Thoracic aorta (tissue), 2 donors: ENCODE data around the gene AMFR. TPM values are rescaled to one million over a fixed set of nuclear protein-coding genes. Genes with fewer than 3 reads are reported as not detected.

Source experiments
- ATAC-seq: fragments of 150-250 bp; one replicate; pipeline ENCODE4 v1.8.0; 2017; ENCODE audit warnings: low read depth; ENCODE audit not compliant: insufficient number of reproducible peaks, low FRiP score
- DNase-seq: peaks from one replicate; pipeline ENCODE4 v3.0.0-alpha.2; 2020; ENCODE audit warnings: low spot score
- H3K27ac ChIP-seq, 2 donors: fragments of 200-600 bp; sonication (generic); 1 replicate in 1 of 2; 2 replicates in 1 of 2; pipeline ENCODE4 v1.5.1; 2016; ENCODE audit warnings: mild to moderate bottlenecking in 2 of 2, moderate library complexity in 2 of 2
- H3K27me3 ChIP-seq: fragments of 200-600 bp; sonication (generic); replicated peaks from 2 replicates; pipeline ENCODE4 v1.6.0; 2016; ENCODE audit warnings: mild to moderate bottlenecking; ENCODE audit not compliant: insufficient read depth
- H3K36me3 ChIP-seq: fragments of 200-600 bp; sonication (generic); one replicate; pipeline ENCODE4 v1.5.1; 2016
- H3K4me1 ChIP-seq, 2 donors: fragments of 200-600 bp; sonication (generic); 1 replicate in 1 of 2; 2 replicates in 1 of 2; pipeline versions ENCODE4 v1.5.1 to v1.6.0; 2016; ENCODE audit warnings: low read depth in 2 of 2, mild to moderate bottlenecking in 1 of 2; ENCODE audit not compliant: control insufficient read depth in 1 of 2
- H3K4me3 ChIP-seq: fragments of 200-600 bp; sonication (generic); 2 replicates; pipeline ENCODE4 v1.5.1; 2016; ENCODE audit warnings: mild to moderate bottlenecking
- H3K9me3 ChIP-seq: fragments of 200-600 bp; sonication (generic); 2 replicates; pipeline ENCODE4 v1.5.1; 2016
- total RNA-seq, 2 donors: library from RNA; depleted of rRNA; stranded (reverse); fragments of >200 nt; gene quantifications; one replicate each; pipeline versions ENCODE4 v1.1.0 to v1.2.3, GENCODE V29; 2016
- TF ChIP-seq, protein P1 (sequence below): fragments of 200-600 bp; sonication (generic); IDR thresholded peaks from one replicate; pipeline ENCODE4 v1.5.1; 2019; ENCODE audit warnings: antibody characterized with exemption

AMFR gene
- total RNA-seq, 2 donors from 2014 or later, result 153 to 209 TPM

DNA sequence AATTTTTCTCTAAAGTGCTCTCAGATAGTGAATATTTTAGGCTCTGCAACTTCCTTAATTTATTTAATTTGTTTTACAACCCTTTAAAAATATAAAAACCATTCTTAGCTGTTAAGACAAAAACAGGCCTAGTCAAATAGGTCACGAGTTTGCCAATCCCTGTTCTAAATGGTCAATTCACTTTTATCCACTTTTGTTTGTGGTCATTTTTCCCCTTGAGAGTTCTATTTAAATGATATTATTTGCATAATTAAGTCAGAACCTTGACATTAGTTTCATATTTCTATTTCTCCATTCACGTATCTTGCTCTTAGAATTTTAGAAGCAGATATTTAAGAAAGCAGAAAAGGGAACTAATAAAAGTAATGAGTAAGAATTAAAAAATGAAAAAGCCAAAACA lies 4.0 kb downstream of the AMFR start:
- ATAC-seq (no peak), DNase-seq (no peak)
- TF ChIP-seq, protein P1, sequence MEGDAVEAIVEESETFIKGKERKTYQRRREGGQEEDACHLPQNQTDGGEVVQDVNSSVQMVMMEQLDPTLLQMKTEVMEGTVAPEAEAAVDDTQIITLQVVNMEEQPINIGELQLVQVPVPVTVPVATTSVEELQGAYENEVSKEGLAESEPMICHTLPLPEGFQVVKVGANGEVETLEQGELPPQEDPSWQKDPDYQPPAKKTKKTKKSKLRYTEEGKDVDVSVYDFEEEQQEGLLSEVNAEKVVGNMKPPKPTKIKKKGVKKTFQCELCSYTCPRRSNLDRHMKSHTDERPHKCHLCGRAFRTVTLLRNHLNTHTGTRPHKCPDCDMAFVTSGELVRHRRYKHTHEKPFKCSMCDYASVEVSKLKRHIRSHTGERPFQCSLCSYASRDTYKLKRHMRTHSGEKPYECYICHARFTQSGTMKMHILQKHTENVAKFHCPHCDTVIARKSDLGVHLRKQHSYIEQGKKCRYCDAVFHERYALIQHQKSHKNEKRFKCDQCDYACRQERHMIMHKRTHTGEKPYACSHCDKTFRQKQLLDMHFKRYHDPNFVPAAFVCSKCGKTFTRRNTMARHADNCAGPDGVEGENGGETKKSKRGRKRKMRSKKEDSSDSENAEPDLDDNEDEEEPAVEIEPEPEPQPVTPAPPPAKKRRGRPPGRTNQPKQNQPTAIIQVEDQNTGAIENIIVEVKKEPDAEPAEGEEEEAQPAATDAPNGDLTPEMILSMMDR, result no peak
- H3K27me3 ChIP-seq, result no peaks in the 10 kb centered on the region
- H3K4me3 ChIP-seq, result no peak overlapping the region
- H3K9me3 ChIP-seq, result no peaks in the 10 kb centered on the region
- no peaks in the 10 kb centered on the region for H3K36me3 ChIP-seq
- H3K27ac ChIP-seq, result no peak overlapping the region
- H3K4me1 ChIP-seq, result peaks cover 30 to 32% of the 10 kb centered on the region in 2 donors

GRCh38 chr16:56420613-56421012 lies 4.7 kb downstream of the AMFR start:
- Histone ChIP-seq H3K9me3 (no peaks in the 10 kb centered on the region), H3K4me3 (no peak overlapping the region), H3K36me3 (no peaks in the 10 kb centered on the region), H3K4me1 (peaks cover 35 to 37% of the 10 kb centered on the region in 2 donors), H3K27ac (no peak overlapping the region), H3K27me3 (no peaks in the 10 kb centered on the region)
- ATAC-seq, result no peak
- no peak for DNase-seq
- TF ChIP-seq, protein P1, result no peak

GRCh38 chr16:56419740-56420548 lies 5.4 kb downstream of the AMFR start:
- no peak for ATAC-seq
- peaks cover 41 to 43% of the 10 kb centered on the region in 2 donors for H3K4me1 ChIP-seq
- H3K9me3 ChIP-seq, result no peaks in the 10 kb centered on the region
- no peak overlapping the region for H3K27ac ChIP-seq
- H3K36me3 ChIP-seq, result no peaks in the 10 kb centered on the region
- H3K4me3 ChIP-seq, result no peak overlapping the region
- TF ChIP-seq, protein P1, result no peak
- no peaks in the 10 kb centered on the region for H3K27me3 ChIP-seq
- no peak for DNase-seq

GRCh38 chr16:56417138-56417537 lies 8.2 kb downstream of the AMFR start:
- H3K36me3 ChIP-seq, result peaks cover 10% of the 10 kb centered on the region
- no peak overlapping the region for H3K4me3 ChIP-seq
- H3K4me1 ChIP-seq, result peaks cover 24 to 26% of the 10 kb centered on the region in 2 donors
- H3K27me3 ChIP-seq, result no peaks in the 10 kb centered on the region
- TF ChIP-seq, protein P1, result no peak
- ATAC-seq (no peak), DNase-seq (no peak)
- no peaks in the 10 kb centered on the region for H3K9me3 ChIP-seq
- no peak overlapping the region for H3K27ac ChIP-seq

GRCh38 chr16:56415875-56416274 lies 9.5 kb downstream of the AMFR start:
- peaks cover 11% of the 10 kb centered on the region for H3K36me3 ChIP-seq
- H3K27ac ChIP-seq, result no peak overlapping the region
- H3K4me3 ChIP-seq, result no peak overlapping the region
- H3K27me3 ChIP-seq, result no peaks in the 10 kb centered on the region
- no peaks in the 10 kb centered on the region for H3K9me3 ChIP-seq
- H3K4me1 ChIP-seq, result peaks cover 18 to 21% of the 10 kb centered on the region in 2 donors
- TF ChIP-seq, protein P1, result no peak
- ATAC-seq (no peak), DNase-seq (no peak)
